Measurements from ENCODE around the gene SLC26A6. TPM values are rescaled to one million over a fixed set of nuclear protein-coding genes. Genes with fewer than 3 reads are reported as not detected.

The SLC26A6 gene
- total RNA-seq, 3 donors from 2014 or later, result 14.4 to 17.5 (median 17.2) TPM

- ATAC-seq (peak; percentile 97 to 98), DNase-seq (peak; percentile 88)
- Mint-ChIP-seq H3K36me3 (ENCODE audit: insufficient read depth) (peaks cover 10% of the 10 kb centered on the region), H3K9me3 (no peaks in the 10 kb centered on the region), H3K4me3 (peak within 1 kb of the TSS; percentile 98), H3K27me3 (ENCODE audit: low read depth) (no peaks in the 10 kb centered on the region), H3K4me1 (ENCODE audit: low read depth) (peaks cover 20% of the 10 kb centered on the region)
These were observed 25.9 kb downstream of the SLC26A6 start, which contains the start of gene UQCRC1 for GRCh38 chr3:48609088-48610005. TSS of gene UQCRC1 (minus strand) at chr3:48609646. CDS start at chr3:48609620, 26 bp downstream.

DNA sequence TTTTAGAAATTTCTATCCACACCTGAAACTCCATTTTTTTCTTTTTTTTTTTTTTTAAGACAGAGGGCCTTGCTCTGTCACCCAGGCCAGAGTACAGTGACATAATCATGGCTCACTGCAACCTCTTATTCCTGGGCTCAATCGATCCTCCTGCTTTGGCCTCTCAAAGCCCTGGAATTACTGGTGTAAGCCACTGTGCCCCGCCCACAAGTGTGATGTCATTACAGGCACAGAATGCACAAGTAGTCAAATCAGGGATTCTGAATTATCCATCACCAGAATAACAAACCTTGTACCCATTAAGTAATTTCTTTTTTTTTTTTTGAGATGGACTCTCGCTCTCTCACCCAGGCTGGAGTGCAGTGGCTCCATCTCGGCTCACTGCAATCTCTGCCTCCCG is 27.7 kb downstream of the SLC26A6 start:
- Mint-ChIP-seq H3K36me3 (ENCODE audit: insufficient read depth) (peaks cover 20% of the 10 kb centered on the region), H3K9me3 (no peaks in the 10 kb centered on the region), H3K27me3 (ENCODE audit: low read depth) (no peaks in the 10 kb centered on the region), H3K4me1 (ENCODE audit: low read depth) (peaks cover 13% of the 10 kb centered on the region), H3K4me3 (peak overlapping the region; percentile 21)
- DNase-seq (no peak), ATAC-seq (no peak)

DNA sequence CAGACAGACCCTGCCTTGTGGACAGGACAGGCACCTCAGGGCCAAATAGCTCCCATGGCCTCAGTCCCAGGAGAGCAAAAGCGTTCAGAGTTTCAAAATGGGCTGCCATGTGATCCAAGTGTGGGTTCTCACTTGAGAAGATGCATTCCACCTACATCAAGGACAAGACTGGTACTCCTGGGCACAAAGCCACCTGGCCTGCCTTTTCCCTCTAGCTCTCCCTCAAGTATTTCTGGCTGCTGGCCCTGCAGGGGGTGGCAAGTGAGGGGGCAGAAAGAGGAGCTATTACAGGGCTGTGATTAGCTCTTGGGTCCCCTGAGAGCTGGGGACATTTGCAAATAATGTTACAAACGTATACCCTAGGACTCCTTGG is 33.7 kb downstream of the SLC26A6 start:
- Mint-ChIP-seq H3K36me3 (ENCODE audit: insufficient read depth) (peaks cover 23% of the 10 kb centered on the region), H3K9me3 (no peaks in the 10 kb centered on the region), H3K27me3 (ENCODE audit: low read depth) (no peaks in the 10 kb centered on the region), H3K4me1 (ENCODE audit: low read depth) (no peaks in the 10 kb centered on the region), H3K4me3 (no peak overlapping the region)
- ATAC-seq (no peak), DNase-seq (no peak)

DNA sequence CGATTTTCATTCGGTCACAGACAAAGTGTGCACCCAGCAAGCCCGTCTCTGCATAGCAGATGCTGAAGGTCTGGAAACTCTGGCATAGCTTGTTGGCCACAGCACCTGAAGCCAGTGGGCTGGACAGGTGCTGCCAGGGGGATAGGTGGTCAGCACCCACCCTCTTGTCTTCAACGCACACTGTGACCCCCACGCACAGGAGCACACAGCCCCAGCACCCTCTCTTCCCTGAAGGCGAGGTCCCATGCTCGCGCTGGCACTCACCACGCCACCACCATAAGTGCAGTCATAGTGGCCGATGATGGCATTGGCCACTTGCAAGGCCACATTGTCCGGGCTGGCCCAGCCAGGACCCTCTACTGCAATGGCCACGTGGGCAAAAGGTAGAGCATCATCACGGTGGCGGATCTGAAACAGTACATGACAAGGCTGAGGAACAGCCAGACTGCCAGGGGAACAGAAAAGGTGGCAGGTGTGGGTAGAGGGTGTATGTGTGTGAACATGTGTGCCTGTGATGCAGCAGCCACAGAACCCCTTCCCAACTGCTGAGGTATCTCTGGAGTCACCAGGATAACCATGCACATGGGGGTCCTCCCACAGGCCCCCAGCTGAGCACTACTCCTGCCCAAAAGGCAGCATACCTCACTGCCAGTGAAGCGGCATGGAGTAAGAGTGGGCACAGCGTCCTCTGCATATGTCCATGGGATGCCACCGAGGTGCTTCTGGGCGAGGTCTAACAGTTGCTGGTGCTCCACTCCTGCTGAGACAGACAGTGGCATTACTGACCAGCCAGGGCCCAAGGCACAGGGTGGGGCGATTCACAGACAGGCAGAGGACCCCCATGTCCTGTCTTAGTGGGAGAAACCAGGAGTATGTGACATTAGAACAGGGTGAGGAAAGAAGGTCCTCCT is 34.3 kb downstream of the SLC26A6 start:
- peaks cover 23% of the 10 kb centered on the region for H3K36me3 Mint-ChIP-seq (ENCODE audit: insufficient read depth)

GRCh38 chr3:48599509-48600285 is 35.6 kb downstream of the SLC26A6 start:
- Mint-ChIP-seq H3K36me3 (ENCODE audit: insufficient read depth) (peaks cover 22% of the 10 kb centered on the region), H3K9me3 (no peaks in the 10 kb centered on the region), H3K27me3 (ENCODE audit: low read depth) (peaks cover 8% of the 10 kb centered on the region), H3K4me1 (ENCODE audit: low read depth) (no peaks in the 10 kb centered on the region), H3K4me3 (no peak overlapping the region)
- DNase-seq (no peak), ATAC-seq (no peak)

More for the DNA sequence above, 34.3 kb downstream of the SLC26A6 start:
- no peaks in the 10 kb centered on the region for H3K9me3 Mint-ChIP-seq
- H3K4me3 Mint-ChIP-seq, result no peak overlapping the region
- DNase-seq, result no peak
- H3K27me3 Mint-ChIP-seq (ENCODE audit: low read depth), result peaks cover 4% of the 10 kb centered on the region
- no peaks in the 10 kb centered on the region for H3K4me1 Mint-ChIP-seq (ENCODE audit: low read depth)
- ATAC-seq, result no peak

- no peak overlapping the region for H3K4me3 Mint-ChIP-seq
- no peaks in the 10 kb centered on the region for H3K9me3 Mint-ChIP-seq
- H3K27me3 Mint-ChIP-seq (ENCODE audit: low read depth), result peaks cover 14% of the 10 kb centered on the region
- peaks cover 6% of the 10 kb centered on the region for H3K4me1 Mint-ChIP-seq (ENCODE audit: low read depth)
- DNase-seq (no peak), ATAC-seq (no peak)
- peaks cover 16% of the 10 kb centered on the region for H3K36me3 Mint-ChIP-seq (ENCODE audit: insufficient read depth)
These were observed 36.2 kb downstream of the SLC26A6 start for GRCh38 chr3:48599077-48599501.

- H3K4me3 Mint-ChIP-seq, result no peak overlapping the region
- H3K9me3 Mint-ChIP-seq, result no peaks in the 10 kb centered on the region
- ATAC-seq (no peak), DNase-seq (no peak)
- peaks cover 18% of the 10 kb centered on the region for H3K27me3 Mint-ChIP-seq (ENCODE audit: low read depth)
- peaks cover 6% of the 10 kb centered on the region for H3K4me1 Mint-ChIP-seq (ENCODE audit: low read depth)
- peaks cover 13% of the 10 kb centered on the region for H3K36me3 Mint-ChIP-seq (ENCODE audit: insufficient read depth)
These were observed 36.8 kb downstream of the SLC26A6 start for GRCh38 chr3:48598323-48599076.

GRCh38 chr3:48597408-48597800 is 37.9 kb downstream of the SLC26A6 start:
- no peak overlapping the region for H3K4me3 Mint-ChIP-seq
- peaks cover 6% of the 10 kb centered on the region for H3K4me1 Mint-ChIP-seq (ENCODE audit: low read depth)
- DNase-seq (no peak), ATAC-seq (no peak)
- H3K27me3 Mint-ChIP-seq (ENCODE audit: low read depth), result peaks cover 28% of the 10 kb centered on the region
- H3K9me3 Mint-ChIP-seq, result no peaks in the 10 kb centered on the region
- H3K36me3 Mint-ChIP-seq (ENCODE audit: insufficient read depth), result peaks cover 8% of the 10 kb centered on the region

GRCh38 chr3:48596676-48597407 is 38.4 kb downstream of the SLC26A6 start:
- DNase-seq (no peak), ATAC-seq (no peak)
- Mint-ChIP-seq H3K27me3 (ENCODE audit: low read depth) (peaks cover 31% of the 10 kb centered on the region), H3K4me1 (ENCODE audit: low read depth) (peaks cover 6% of the 10 kb centered on the region), H3K36me3 (ENCODE audit: insufficient read depth) (peaks cover 7% of the 10 kb centered on the region), H3K4me3 (no peak overlapping the region), H3K9me3 (no peaks in the 10 kb centered on the region)

- Mint-ChIP-seq H3K36me3 (ENCODE audit: insufficient read depth) (peaks cover 7% of the 10 kb centered on the region), H3K9me3 (no peaks in the 10 kb centered on the region), H3K4me3 (no peak overlapping the region), H3K27me3 (ENCODE audit: low read depth) (peaks cover 32% of the 10 kb centered on the region), H3K4me1 (ENCODE audit: low read depth) (peaks cover 6% of the 10 kb centered on the region)
- no peak for ATAC-seq
- DNase-seq, result no peak
These were observed 39.1 kb downstream of the SLC26A6 start for GRCh38 chr3:48596157-48596556.

GRCh38 chr3:48595526-48596121 is 39.6 kb downstream of the SLC26A6 start:
- Mint-ChIP-seq H3K4me3 (no peak overlapping the region), H3K4me1 (ENCODE audit: low read depth) (peaks cover 6% of the 10 kb centered on the region), H3K36me3 (ENCODE audit: insufficient read depth) (peaks cover 1% of the 10 kb centered on the region), H3K9me3 (no peaks in the 10 kb centered on the region), H3K27me3 (ENCODE audit: low read depth) (peaks cover 36% of the 10 kb centered on the region)
- ATAC-seq (peak; percentile 16), DNase-seq (no peak)

GRCh38 chr3:48595075-48595525 is 40.2 kb downstream of the SLC26A6 start, which contains the start of gene COL7A1:
TSS of gene COL7A1 (minus strand) at chr3:48595329. CDS start at chr3:48595159, 170 bp downstream.
- Mint-ChIP-seq H3K27me3 (ENCODE audit: low read depth) (peaks cover 36% of the 10 kb centered on the region), H3K4me1 (ENCODE audit: low read depth) (peaks cover 6% of the 10 kb centered on the region), H3K36me3 (ENCODE audit: insufficient read depth) (no peaks in the 10 kb centered on the region), H3K9me3 (no peaks in the 10 kb centered on the region), H3K4me3 (no peak within 1 kb of the TSS)
- peak; percentile 21 to 25 for ATAC-seq
- no peak for DNase-seq
